ENCODE results near the gene GPR137C.

Gene GPR137C

GRCh38 chr14:52552063-52552988 is at the start of gene GPR137C, which contains the start of gene TXNDC16:
Gene GPR137C (plus strand): TSS chr14:52552836. CDS start chr14:52553148, 312 bp downstream.
Gene TXNDC16 (minus strand): TSS chr14:52552505. CDS start chr14:52543557, 8,948 bp downstream.
- peaks cover 4% of the 10 kb centered on the region for H3K36me3 Mint-ChIP-seq (ENCODE audit: low read depth)
- peak; percentile 99 for DNase-seq (ENCODE audit: low spot score)
- H3K27me3 Mint-ChIP-seq (ENCODE audit: low read depth), result peaks cover 30% of the 10 kb centered on the region
- peak within 1 kb of the TSS; percentile 95 for H3K4me3 Mint-ChIP-seq
- H3K9me3 Mint-ChIP-seq, result no peaks in the 10 kb centered on the region
- peaks cover 30% of the 10 kb centered on the region for H3K4me1 Mint-ChIP-seq (ENCODE audit: low read depth)
- H3K27ac Mint-ChIP-seq, result peak within 1 kb of the TSS; percentile 95

GRCh38 chr14:52513249-52513648 is 39.4 kb upstream of the GPR137C start:
- no peaks in the 10 kb centered on the region for H3K27me3 Mint-ChIP-seq (ENCODE audit: low read depth)
- H3K4me3 Mint-ChIP-seq, result no peak overlapping the region
- no peak for DNase-seq (ENCODE audit: low spot score)
- no peaks in the 10 kb centered on the region for H3K4me1 Mint-ChIP-seq (ENCODE audit: low read depth)
- no peaks in the 10 kb centered on the region for H3K9me3 Mint-ChIP-seq
- H3K27ac Mint-ChIP-seq, result no peak overlapping the region
- peaks cover 6% of the 10 kb centered on the region for H3K36me3 Mint-ChIP-seq (ENCODE audit: low read depth)

- Mint-ChIP-seq H3K4me3 (no peak overlapping the region), H3K9me3 (no peaks in the 10 kb centered on the region), H3K27ac (no peak overlapping the region), H3K27me3 (ENCODE audit: low read depth) (no peaks in the 10 kb centered on the region), H3K4me1 (ENCODE audit: low read depth) (no peaks in the 10 kb centered on the region), H3K36me3 (ENCODE audit: low read depth) (peaks cover 3% of the 10 kb centered on the region)
- DNase-seq (ENCODE audit: low spot score), result no peak
Observed at GRCh38 chr14:52514046-52514811, 38.4 kb upstream of the GPR137C start.

GRCh38 chr14:52522033-52522432 is 30.6 kb upstream of the GPR137C start:
- Mint-ChIP-seq H3K4me1 (ENCODE audit: low read depth) (no peaks in the 10 kb centered on the region), H3K9me3 (no peaks in the 10 kb centered on the region), H3K4me3 (no peak overlapping the region), H3K36me3 (ENCODE audit: low read depth) (no peaks in the 10 kb centered on the region), H3K27ac (no peak overlapping the region), H3K27me3 (ENCODE audit: low read depth) (no peaks in the 10 kb centered on the region)
- no peak for DNase-seq (ENCODE audit: low spot score)

GRCh38 chr14:52522581-52523345 is 29.9 kb upstream of the GPR137C start:
- no peaks in the 10 kb centered on the region for H3K36me3 Mint-ChIP-seq (ENCODE audit: low read depth)
- no peaks in the 10 kb centered on the region for H3K9me3 Mint-ChIP-seq
- H3K4me3 Mint-ChIP-seq, result no peak overlapping the region
- H3K4me1 Mint-ChIP-seq (ENCODE audit: low read depth), result no peaks in the 10 kb centered on the region
- DNase-seq (ENCODE audit: low spot score), result no peak
- H3K27me3 Mint-ChIP-seq (ENCODE audit: low read depth), result no peaks in the 10 kb centered on the region
- H3K27ac Mint-ChIP-seq, result no peak overlapping the region

GRCh38 chr14:52527052-52527451 is 25.6 kb upstream of the GPR137C start:
- no peak overlapping the region for H3K27ac Mint-ChIP-seq
- H3K36me3 Mint-ChIP-seq (ENCODE audit: low read depth), result no peaks in the 10 kb centered on the region
- no peaks in the 10 kb centered on the region for H3K27me3 Mint-ChIP-seq (ENCODE audit: low read depth)

GRCh38 chr14:52531481-52531880 is 21.2 kb upstream of the GPR137C start:
- no peak overlapping the region for H3K4me3 Mint-ChIP-seq
- H3K36me3 Mint-ChIP-seq (ENCODE audit: low read depth), result peaks cover 14% of the 10 kb centered on the region
- no peak for DNase-seq (ENCODE audit: low spot score)
- H3K27ac Mint-ChIP-seq, result no peak overlapping the region
- H3K27me3 Mint-ChIP-seq (ENCODE audit: low read depth), result no peaks in the 10 kb centered on the region
- H3K9me3 Mint-ChIP-seq, result no peaks in the 10 kb centered on the region
- no peaks in the 10 kb centered on the region for H3K4me1 Mint-ChIP-seq (ENCODE audit: low read depth)

More at GRCh38 chr14:52527052-52527451, 25.6 kb upstream of the GPR137C start:
- Mint-ChIP-seq H3K4me1 (ENCODE audit: low read depth) (no peaks in the 10 kb centered on the region), H3K9me3 (no peaks in the 10 kb centered on the region), H3K4me3 (no peak overlapping the region)
- DNase-seq (ENCODE audit: low spot score), result no peak

GRCh38 chr14:52536269-52536668 is 16.4 kb upstream of the GPR137C start:
- no peaks in the 10 kb centered on the region for H3K9me3 Mint-ChIP-seq
- no peak for DNase-seq (ENCODE audit: low spot score)
- peaks cover 29% of the 10 kb centered on the region for H3K36me3 Mint-ChIP-seq (ENCODE audit: low read depth)
- H3K27me3 Mint-ChIP-seq (ENCODE audit: low read depth), result no peaks in the 10 kb centered on the region
- peaks cover 7% of the 10 kb centered on the region for H3K4me1 Mint-ChIP-seq (ENCODE audit: low read depth)
- no peak overlapping the region for H3K27ac Mint-ChIP-seq
- no peak overlapping the region for H3K4me3 Mint-ChIP-seq

- Mint-ChIP-seq H3K36me3 (ENCODE audit: low read depth) (peaks cover 28% of the 10 kb centered on the region), H3K4me3 (no peak overlapping the region), H3K4me1 (ENCODE audit: low read depth) (peaks cover 7% of the 10 kb centered on the region), H3K9me3 (no peaks in the 10 kb centered on the region), H3K27ac (no peak overlapping the region), H3K27me3 (ENCODE audit: low read depth) (no peaks in the 10 kb centered on the region)
- no peak for DNase-seq (ENCODE audit: low spot score)
Observed at GRCh38 chr14:52538623-52539022, 14.0 kb upstream of the GPR137C start.

GRCh38 chr14:52545584-52546317 is 6.9 kb upstream of the GPR137C start:
- Mint-ChIP-seq H3K9me3 (no peaks in the 10 kb centered on the region), H3K4me1 (ENCODE audit: low read depth) (peaks cover 12% of the 10 kb centered on the region), H3K27me3 (ENCODE audit: low read depth) (no peaks in the 10 kb centered on the region), H3K27ac (no peak overlapping the region), H3K4me3 (no peak overlapping the region), H3K36me3 (ENCODE audit: low read depth) (peaks cover 11% of the 10 kb centered on the region)
- no peak for DNase-seq (ENCODE audit: low spot score)

- no peak for DNase-seq (ENCODE audit: low spot score)
- no peaks in the 10 kb centered on the region for H3K9me3 Mint-ChIP-seq
- no peaks in the 10 kb centered on the region for H3K27me3 Mint-ChIP-seq (ENCODE audit: low read depth)
- no peak overlapping the region for H3K4me3 Mint-ChIP-seq
- no peak overlapping the region for H3K27ac Mint-ChIP-seq
- peaks cover 18% of the 10 kb centered on the region for H3K4me1 Mint-ChIP-seq (ENCODE audit: low read depth)
- peaks cover 9% of the 10 kb centered on the region for H3K36me3 Mint-ChIP-seq (ENCODE audit: low read depth)
Observed at GRCh38 chr14:52546318-52546670, 6.3 kb upstream of the GPR137C start.

GRCh38 chr14:52547027-52547426 is 5.6 kb upstream of the GPR137C start:
- peaks cover 9% of the 10 kb centered on the region for H3K36me3 Mint-ChIP-seq (ENCODE audit: low read depth)
- H3K9me3 Mint-ChIP-seq, result no peaks in the 10 kb centered on the region
- H3K4me1 Mint-ChIP-seq (ENCODE audit: low read depth), result peaks cover 24% of the 10 kb centered on the region
- DNase-seq (ENCODE audit: low spot score), result no peak
- H3K4me3 Mint-ChIP-seq, result no peak overlapping the region
- no peaks in the 10 kb centered on the region for H3K27me3 Mint-ChIP-seq (ENCODE audit: low read depth)
- no peak overlapping the region for H3K27ac Mint-ChIP-seq

- H3K27me3 Mint-ChIP-seq (ENCODE audit: low read depth), result no peaks in the 10 kb centered on the region
- H3K9me3 Mint-ChIP-seq, result no peaks in the 10 kb centered on the region
- no peak overlapping the region for H3K27ac Mint-ChIP-seq
- no peak overlapping the region for H3K4me3 Mint-ChIP-seq
- no peak for DNase-seq (ENCODE audit: low spot score)
- peaks cover 24% of the 10 kb centered on the region for H3K4me1 Mint-ChIP-seq (ENCODE audit: low read depth)
- H3K36me3 Mint-ChIP-seq (ENCODE audit: low read depth), result peaks cover 9% of the 10 kb centered on the region
Observed at GRCh38 chr14:52547526-52547925, 5.1 kb upstream of the GPR137C start.
